Stimulated activated CD4-positive, alpha-beta T cell treated with anti-CD3 and anti-CD28 coated beads, Interleukin-4, amount 100 ng/mL, for 1 hour (primary cell): ENCODE data around the gene CPZ.
"Not testable (repeated sequence)": the region's sequence is repeated elsewhere in the genome, so short reads cannot be mapped to it uniquely, and the experiment has no call there.

Source experiments
- DNase-seq: peaks from one replicate; pipeline ENCODE4 v3.0.0-alpha.2; 2020

The CPZ gene

GRCh38 chr4:8613421-8614364 lies 21.1 kb downstream of the CPZ start:
- no peak for DNase-seq

- no peak for DNase-seq
Observed at GRCh38 chr4:8614365-8615193, 22.0 kb downstream of the CPZ start.

GRCh38 chr4:8615366-8615765 lies 22.8 kb downstream of the CPZ start:
- DNase-seq, result no peak

- no peak for DNase-seq
Observed at GRCh38 chr4:8615921-8616787, 23.6 kb downstream of the CPZ start.

- DNase-seq, result no peak
Observed at GRCh38 chr4:8616831-8617230, 24.3 kb downstream of the CPZ start.

DNA sequence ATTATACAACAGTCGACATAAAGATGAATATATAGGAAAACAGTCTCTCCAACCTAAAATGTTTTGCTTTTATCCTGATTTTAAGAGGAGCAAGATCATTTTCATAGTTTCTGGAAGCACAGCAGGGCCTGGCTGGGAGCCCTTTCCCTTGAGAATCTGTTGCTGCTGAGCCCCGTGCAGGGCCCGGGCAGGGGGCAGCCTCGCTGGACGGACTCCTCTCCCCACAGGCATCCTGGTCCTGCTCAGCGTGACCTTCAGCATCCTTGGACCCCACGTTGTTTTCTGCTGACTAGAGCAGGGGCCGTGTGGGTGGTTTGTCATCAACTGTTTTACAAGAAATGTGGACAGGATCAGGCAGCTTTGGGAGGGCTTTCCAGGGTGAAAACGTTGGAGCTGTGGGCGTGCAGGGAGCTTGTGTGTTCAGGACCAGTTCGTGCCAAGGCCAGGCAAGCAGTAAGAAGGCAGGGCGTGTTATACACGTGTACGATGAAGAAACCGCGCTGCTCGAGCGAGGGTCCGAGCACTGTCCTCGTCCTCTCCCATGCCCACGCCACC lies 25.0 kb downstream of the CPZ start:
- DNase-seq, result no peak

- DNase-seq, result no peak
Observed at GRCh38 chr4:8618421-8618820, 25.9 kb downstream of the CPZ start.

DNA sequence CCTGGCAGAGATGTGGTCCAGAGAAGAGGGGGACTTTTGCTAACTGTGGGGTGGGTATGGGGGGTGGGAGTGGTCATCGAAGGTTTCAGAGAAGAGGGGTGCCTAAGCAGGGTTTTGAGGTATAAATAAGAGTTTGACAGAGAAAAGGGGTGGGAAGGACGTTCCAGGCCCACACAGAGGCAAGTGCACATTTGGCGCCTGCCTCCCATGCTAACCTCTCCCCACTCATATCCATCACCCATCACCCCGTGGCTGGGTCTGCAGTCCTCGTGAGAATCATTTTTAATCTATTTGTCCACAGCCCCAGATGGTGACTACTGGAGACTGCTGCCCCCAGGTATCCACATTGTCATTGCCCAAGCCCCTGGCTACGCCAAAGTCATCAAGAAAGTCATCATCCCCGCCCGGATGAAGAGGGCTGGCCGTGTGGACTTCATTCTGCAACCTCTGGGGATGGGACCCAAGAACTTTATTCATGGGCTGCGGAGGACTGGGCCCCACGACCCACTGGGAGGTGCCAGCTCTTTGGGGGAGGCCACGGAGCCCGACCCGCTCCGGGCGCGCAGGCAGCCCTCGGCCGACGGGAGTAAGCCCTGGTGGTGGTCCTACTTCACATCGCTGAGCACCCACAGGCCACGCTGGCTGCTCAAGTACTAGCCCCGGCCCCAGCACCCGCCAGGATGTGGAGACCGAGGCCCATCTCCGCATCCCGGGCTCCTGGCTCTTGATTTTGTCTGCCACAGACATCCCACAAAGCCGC lies 26.6 kb downstream of the CPZ start:
- DNase-seq, result no peak

DNA sequence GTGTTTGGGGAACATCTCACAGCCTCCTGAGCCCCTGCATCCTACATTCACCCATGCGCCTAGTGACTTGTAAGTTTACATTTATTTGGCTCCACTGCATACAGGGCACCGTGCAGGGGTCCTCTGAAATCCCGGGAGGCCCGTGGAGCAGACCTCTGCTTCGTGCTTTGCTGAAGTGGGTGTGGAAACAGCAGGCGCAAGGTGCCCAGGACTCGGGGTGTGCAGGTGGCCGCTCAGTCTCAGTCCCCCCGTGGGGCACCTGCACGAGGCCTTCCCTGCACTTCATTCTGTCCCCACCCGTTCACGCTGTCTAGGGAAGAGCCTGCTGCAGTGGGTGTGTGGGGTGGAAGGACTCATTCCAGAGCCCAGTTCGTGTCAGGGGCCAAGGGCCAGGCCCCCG lies 28.6 kb downstream of the CPZ start:
- DNase-seq, result not testable (repeated sequence)

GRCh38 chr4:8624601-8625272 lies 32.2 kb downstream of the CPZ start:
- not testable (repeated sequence) for DNase-seq

DNA sequence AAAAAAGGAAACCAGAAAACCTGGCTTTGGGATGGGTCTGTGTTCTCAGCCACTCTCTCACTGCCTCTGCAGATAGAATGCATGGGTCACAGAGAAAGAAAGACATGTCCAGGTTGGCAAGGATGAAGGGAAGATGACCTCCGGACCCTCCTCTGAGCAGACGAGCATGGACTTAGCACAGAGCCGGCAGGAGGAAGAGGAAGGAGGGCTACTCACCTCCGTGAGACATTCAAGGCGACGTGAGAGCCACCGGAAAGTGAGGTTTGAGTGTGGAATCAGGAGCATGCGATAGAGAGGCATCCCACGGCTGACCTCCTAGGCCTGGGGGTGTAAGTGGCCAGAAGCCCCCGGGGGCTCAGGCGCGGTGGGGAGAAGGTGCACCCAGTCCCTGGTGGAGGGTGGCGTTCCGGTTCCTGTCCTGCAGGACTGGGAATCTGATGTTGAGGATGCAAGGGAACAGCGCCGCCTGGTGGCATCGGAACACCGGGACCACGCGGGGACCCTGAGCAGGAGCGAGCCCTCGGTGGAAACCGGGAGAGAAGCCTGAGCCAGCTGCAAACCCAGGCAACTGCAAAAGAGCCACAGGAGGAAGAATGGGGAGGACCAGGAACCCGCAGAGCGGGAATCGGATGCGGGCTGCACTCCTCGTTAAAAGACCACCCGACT lies 37.8 kb downstream of the CPZ start:
- not testable (repeated sequence) for DNase-seq

DNA sequence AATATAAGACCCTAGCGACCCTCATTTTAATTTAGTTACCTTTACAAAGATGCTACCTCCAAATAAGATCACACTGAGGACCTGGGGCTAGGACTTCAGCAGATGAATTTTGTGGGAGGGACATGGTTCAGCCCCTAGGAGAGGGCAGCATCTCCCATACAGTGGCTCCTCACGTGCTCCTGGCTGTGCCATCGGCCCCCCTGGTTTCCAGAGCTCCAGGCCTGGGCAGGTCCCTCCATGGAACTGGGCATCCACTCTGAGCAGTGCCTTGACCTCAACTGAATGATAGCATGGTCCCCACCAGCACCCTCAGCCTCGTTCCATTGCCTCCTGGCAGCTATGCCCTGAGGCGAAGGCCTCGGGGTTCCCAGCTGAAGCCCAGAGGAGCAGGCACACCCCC lies 39.3 kb downstream of the CPZ start:
- DNase-seq, result not testable (repeated sequence)

DNA sequence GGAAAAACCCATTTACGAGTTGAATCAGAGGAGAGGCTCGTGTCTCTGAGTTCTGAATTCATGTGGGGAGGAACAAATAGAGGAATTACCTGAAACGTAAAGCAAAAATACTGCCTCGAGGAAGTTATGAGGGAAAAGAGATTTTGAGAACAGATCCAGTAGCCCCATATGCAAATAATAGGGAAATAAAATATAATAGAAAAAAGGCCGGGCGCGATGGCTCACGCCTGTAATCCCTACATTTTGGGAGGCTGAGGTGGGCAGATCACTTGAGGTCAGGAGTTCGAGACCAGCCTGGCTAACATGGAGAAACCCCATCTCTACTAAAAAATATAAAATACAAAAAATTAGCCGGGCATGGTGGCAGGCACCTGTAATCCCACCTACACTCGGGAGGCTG lies 42.2 kb downstream of the CPZ start:
- not testable (repeated sequence) for DNase-seq

- not testable (repeated sequence) for DNase-seq
Observed at GRCh38 chr4:8635897-8636554, 43.5 kb downstream of the CPZ start.

GRCh38 chr4:8637456-8637984 lies 45.0 kb downstream of the CPZ start:
- no peak for DNase-seq

- DNase-seq, result no peak
Observed at GRCh38 chr4:8639021-8639420, 46.5 kb downstream of the CPZ start.

- no peak for DNase-seq
Observed at GRCh38 chr4:8639777-8640720, 47.5 kb downstream of the CPZ start.

GRCh38 chr4:8640816-8641215 lies 48.3 kb downstream of the CPZ start:
- no peak for DNase-seq

GRCh38 chr4:8641256-8641655 lies 48.7 kb downstream of the CPZ start:
- DNase-seq, result no peak
